MCF 10A (cell line): ENCODE results near the gene KLF1. TPM values are rescaled to one million over a fixed set of nuclear protein-coding genes. Genes with fewer than 3 reads are reported as not detected.

ENCODE experiments used
- BruUV-seq: library from RNA; stranded (reverse); fragments of 400-500 nt; replicated peaks from 2 replicates; lab custom pipeline; 2021; lab: Mats Ljungman, UMichigan
- CTCF ChIA-PET: fragments of 300-600 bp; sonication (Branson Sonifier 250); formaldehyde crosslinking; extraction: SDS; loops from one replicate; lab custom pipeline; 2021; ENCODE audit warnings: antibody characterized with exemption, inconsistent platforms; lab: Yijun Ruan, JAX
- POLR2A ChIA-PET: fragments of 300-600, 350-650 bp; sonication (Branson Sonifier 250); formaldehyde crosslinking; extraction: SDS; loops from one replicate; lab custom pipeline; 2020; ENCODE audit warnings: antibody characterized with exemption, inconsistent platforms; lab: Yijun Ruan, JAX
- DNase-seq: peaks from one replicate; pipeline ENCODE4 v3.0.0-alpha.2; 2018; ENCODE audit not compliant: unreplicated experiment
- H3K27ac Mint-ChIP-seq: one replicate; pipeline ENCODE4 v1.8.0; 2022; ENCODE audit warnings: mild to moderate bottlenecking, low read depth, mixed read lengths; ENCODE audit not compliant: unreplicated experiment
- H3K27me3 Mint-ChIP-seq: one replicate; pipeline ENCODE4 v1.8.0; 2022; ENCODE audit warnings: mixed read lengths; ENCODE audit not compliant: insufficient read depth, unreplicated experiment
- H3K36me3 Mint-ChIP-seq: one replicate; pipeline ENCODE4 v1.8.0; 2022; ENCODE audit warnings: mild to moderate bottlenecking, moderate library complexity, mixed read lengths; ENCODE audit not compliant: insufficient read depth, unreplicated experiment
- H3K4me1 Mint-ChIP-seq: one replicate; pipeline ENCODE4 v1.8.0; 2022; ENCODE audit warnings: mixed read lengths; ENCODE audit not compliant: insufficient read depth, unreplicated experiment
- H3K4me3 Mint-ChIP-seq: one replicate; pipeline ENCODE4 v1.8.0; 2022; ENCODE audit warnings: mild to moderate bottlenecking, moderate library complexity, mixed read lengths; ENCODE audit not compliant: unreplicated experiment
- H3K9me3 Mint-ChIP-seq: one replicate; pipeline ENCODE4 v1.8.0; 2022; ENCODE audit warnings: mixed read lengths; ENCODE audit not compliant: unreplicated experiment
- CTCF ChIP-seq: fragments of 200-600 bp; IDR thresholded peaks from one replicate; pipeline ENCODE4 v1.8.0; 2022; ENCODE audit warnings: antibody characterized with exemption, mild to moderate bottlenecking; ENCODE audit not compliant: unreplicated experiment
- intact Hi-C: fragments of 100-400 bp; cut with micrococcal nuclease; formaldehyde crosslinking; loops from 2 replicates; pipeline ENCODE4 v1.14.1; 2022
- total RNA-seq: library from RNA; stranded (reverse); gene quantifications from 2 replicates; pipeline ENCODE4 v1.2.3, GENCODE V29; 2022

Gene KLF1
- total RNA-seq, 1 experiment from 2014 or later, result not detected

GRCh38 chr19:12875086-12875485 is 11.9 kb downstream of the KLF1 start:
- Mint-ChIP-seq H3K27ac (no peak overlapping the region), H3K36me3 (peaks cover 26% of the 10 kb centered on the region), H3K9me3 (peaks cover 9% of the 10 kb centered on the region), H3K4me3 (no peak overlapping the region), H3K27me3 (no peaks in the 10 kb centered on the region), H3K4me1 (no peaks in the 10 kb centered on the region)
- no TSS peak for BruUV-seq
- CTCF ChIA-PET, result no interaction called here
- intact Hi-C loops, result no loop called here
- DNase-seq, result no peak
- no peak for TF ChIP-seq CTCF
- POLR2A ChIA-PET, result no interaction called here

GRCh38 chr19:12873891-12874745 is 12.9 kb downstream of the KLF1 start:
- Mint-ChIP-seq H3K27me3 (no peaks in the 10 kb centered on the region), H3K27ac (no peak overlapping the region), H3K9me3 (peaks cover 9% of the 10 kb centered on the region), H3K36me3 (peaks cover 26% of the 10 kb centered on the region), H3K4me3 (no peak overlapping the region), H3K4me1 (no peaks in the 10 kb centered on the region)
- intact Hi-C loops, result no loop called here
- no peak for TF ChIP-seq CTCF
- DNase-seq, result no peak
- ChIA-PET CTCF (interaction anchor here (1.1 to 1.3 kb wide), 2 partner anchors 26 to 114 kb away, joined by 3 to 4 read pairs; no protein-coding TSS in a partner anchor), POLR2A (interaction anchor here (1.2 kb wide), 1 partner anchor 7 kb away, joined by 4 read pairs; the partner anchor contains the start of gene DNASE2)
- BruUV-seq, result no TSS peak

- Mint-ChIP-seq H3K4me3 (no peak overlapping the region), H3K27ac (no peak overlapping the region), H3K36me3 (peaks cover 19% of the 10 kb centered on the region), H3K27me3 (no peaks in the 10 kb centered on the region), H3K4me1 (no peaks in the 10 kb centered on the region), H3K9me3 (peaks cover 9% of the 10 kb centered on the region)
- peak; percentile 23 for DNase-seq
- TF ChIP-seq CTCF, result no peak
- intact Hi-C loops, result no loop called here
- ChIA-PET POLR2A (interaction anchor here (0.6 to 1.2 kb wide), 2 partner anchors 8 to 210 kb away, joined by 4 read pairs; partner anchors contain the start of gene DNASE2), CTCF (interaction anchor here (0.7 to 1.3 kb wide), 3 partner anchors 11 to 113 kb away, joined by 3 to 5 read pairs (median 4); no protein-coding TSS in a partner anchor)
- no TSS peak for BruUV-seq
Observed at GRCh38 chr19:12872941-12873890, 13.8 kb downstream of the KLF1 start.

- ChIA-PET POLR2A (no interaction called here), CTCF (interaction anchor here (0.6 to 1.3 kb wide), 2 partner anchors 24 to 179 kb away, joined by 3 to 6 read pairs; no protein-coding TSS in a partner anchor)
- Mint-ChIP-seq H3K27ac (no peak overlapping the region), H3K27me3 (no peaks in the 10 kb centered on the region), H3K4me3 (no peak overlapping the region), H3K4me1 (no peaks in the 10 kb centered on the region), H3K36me3 (peaks cover 10% of the 10 kb centered on the region), H3K9me3 (peaks cover 9% of the 10 kb centered on the region)
- no TSS peak for BruUV-seq
- intact Hi-C loops, result no loop called here
- TF ChIP-seq CTCF, result no peak
- no peak for DNase-seq
Observed at GRCh38 chr19:12872255-12872654, 14.7 kb downstream of the KLF1 start.
